Astrocyte of the spinal cord (primary cell): ENCODE measurements around the gene UMAD1.
A peak's percentile ranks its signal among the peaks of the same experiment; 100 is the strongest.

Experiments
- DNase-seq: peaks from one replicate; pipeline ENCODE4 v3.0.0; 2011; ENCODE audit warnings: low read depth, low spot score
- H3K4me3 ChIP-seq: 2 replicates; pipeline ENCODE4 v1.5.1; 2011; ENCODE audit warnings: low read depth, mild to moderate bottlenecking, low read length, moderate library complexity
- in situ Hi-C: cut with HindIII; loops from 2 replicates; pipeline ENCODE4 v1.10.0; 2017; ENCODE audit warnings: low sequenced_read_pairs
- TF ChIP-seq, protein P1 (sequence below): IDR thresholded peaks from 2 replicates; pipeline ENCODE4 v1.5.1; 2012; ENCODE audit warnings: low read depth, mild to moderate bottlenecking, low read length, inconsistent platforms

UMAD1 gene

DNA sequence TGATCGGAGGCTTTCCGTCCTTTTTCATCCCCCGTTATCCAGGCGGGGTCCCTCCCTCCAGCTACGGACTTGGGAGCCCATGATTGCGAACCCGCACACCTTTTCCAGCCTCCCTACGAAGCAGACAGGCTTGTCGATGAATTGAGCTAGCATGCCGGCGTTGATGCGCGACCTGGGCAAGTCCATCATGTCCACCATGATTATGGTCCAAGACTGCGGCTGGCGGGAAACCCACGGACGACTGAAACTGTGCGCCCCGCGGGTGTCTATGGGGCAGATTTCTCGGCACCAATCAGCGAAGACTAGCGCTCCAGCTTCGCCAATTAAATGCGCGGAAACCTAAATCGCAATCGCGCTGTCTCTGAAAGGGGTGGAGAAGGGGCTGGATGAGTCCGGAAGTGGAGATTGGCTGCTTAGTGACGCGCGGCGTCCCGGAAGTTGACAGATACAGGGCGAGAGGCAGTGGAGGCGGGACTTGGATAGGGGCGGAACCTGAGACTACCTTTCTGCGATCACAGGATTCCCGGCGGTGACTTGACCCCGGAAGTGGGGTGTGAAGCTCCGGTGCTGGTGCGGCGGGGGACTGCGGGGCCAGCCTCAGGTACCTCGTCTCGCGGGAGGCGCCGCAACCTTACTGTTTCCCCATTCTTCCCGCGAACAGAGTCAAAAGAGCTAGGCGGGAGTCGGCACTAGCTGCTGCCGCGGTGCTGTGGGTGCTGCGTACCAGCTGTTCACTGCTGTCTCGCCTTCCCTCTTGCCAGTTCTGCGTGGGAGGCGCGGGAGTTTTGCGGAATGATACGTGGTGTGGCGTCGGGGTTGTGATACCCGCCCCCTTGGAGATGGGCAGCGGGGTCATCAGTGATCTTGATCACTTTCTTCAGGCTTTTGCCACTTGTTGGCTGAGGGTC lies at the start of gene UMAD1:
Gene UMAD1 (plus strand): TSS at position 532 of the 908 bp plus-strand sequence. CDS start 32,620 bp downstream, outside the sequence.
- peak within 1 kb of the TSS; percentile 67 for H3K4me3 ChIP-seq
- DNase-seq = peak; percentile 99
- in situ Hi-C loops = no loop called here
- TF ChIP-seq, protein P1, sequence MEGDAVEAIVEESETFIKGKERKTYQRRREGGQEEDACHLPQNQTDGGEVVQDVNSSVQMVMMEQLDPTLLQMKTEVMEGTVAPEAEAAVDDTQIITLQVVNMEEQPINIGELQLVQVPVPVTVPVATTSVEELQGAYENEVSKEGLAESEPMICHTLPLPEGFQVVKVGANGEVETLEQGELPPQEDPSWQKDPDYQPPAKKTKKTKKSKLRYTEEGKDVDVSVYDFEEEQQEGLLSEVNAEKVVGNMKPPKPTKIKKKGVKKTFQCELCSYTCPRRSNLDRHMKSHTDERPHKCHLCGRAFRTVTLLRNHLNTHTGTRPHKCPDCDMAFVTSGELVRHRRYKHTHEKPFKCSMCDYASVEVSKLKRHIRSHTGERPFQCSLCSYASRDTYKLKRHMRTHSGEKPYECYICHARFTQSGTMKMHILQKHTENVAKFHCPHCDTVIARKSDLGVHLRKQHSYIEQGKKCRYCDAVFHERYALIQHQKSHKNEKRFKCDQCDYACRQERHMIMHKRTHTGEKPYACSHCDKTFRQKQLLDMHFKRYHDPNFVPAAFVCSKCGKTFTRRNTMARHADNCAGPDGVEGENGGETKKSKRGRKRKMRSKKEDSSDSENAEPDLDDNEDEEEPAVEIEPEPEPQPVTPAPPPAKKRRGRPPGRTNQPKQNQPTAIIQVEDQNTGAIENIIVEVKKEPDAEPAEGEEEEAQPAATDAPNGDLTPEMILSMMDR = no peak

DNA sequence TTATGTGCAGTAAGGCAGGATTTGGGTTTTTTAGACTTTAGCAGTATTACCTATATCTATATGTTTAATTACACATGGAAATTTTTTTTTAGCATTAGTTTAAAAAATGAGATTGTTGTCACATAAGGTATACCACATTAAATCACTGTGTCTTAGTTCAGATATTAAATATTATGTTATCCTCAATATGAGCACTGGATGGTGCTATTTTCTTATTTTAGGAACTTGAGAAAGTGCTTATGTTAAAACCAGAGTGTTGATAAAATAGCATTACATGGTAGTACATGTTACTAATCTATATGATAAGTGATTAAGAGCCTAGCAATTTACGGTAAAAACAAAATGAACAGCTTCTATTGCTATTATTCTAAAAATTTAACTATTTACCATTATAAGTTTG lies 45.1 kb upstream of the UMAD1 start:
- in situ Hi-C loops = no loop called here
- H3K4me3 ChIP-seq = no peak overlapping the region
- peak; percentile 35 for DNase-seq
- TF ChIP-seq, protein P1 = no peak

DNA sequence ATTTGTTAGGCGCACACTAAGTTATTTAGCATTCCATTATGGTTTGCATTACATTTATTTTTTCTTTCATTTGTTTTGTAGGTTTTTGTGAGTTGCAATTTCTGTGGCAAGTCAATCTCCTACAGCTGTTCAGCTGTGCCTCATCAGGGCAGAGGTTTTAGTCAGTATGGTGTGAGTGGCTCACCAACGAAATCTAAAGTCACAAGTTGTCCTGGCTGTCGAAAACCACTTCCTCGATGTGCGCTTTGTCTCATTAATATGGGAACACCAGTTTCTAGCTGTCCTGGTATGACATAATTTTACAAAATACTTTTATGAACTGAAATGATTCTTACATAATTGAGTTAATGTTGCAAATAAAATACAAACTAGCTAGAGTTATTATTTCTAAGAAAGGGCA lies 44.4 kb upstream of the UMAD1 start:
- H3K4me3 ChIP-seq = no peak overlapping the region
- DNase-seq = no peak
- TF ChIP-seq, protein P1 = no peak
- in situ Hi-C loops = no loop called here

DNA sequence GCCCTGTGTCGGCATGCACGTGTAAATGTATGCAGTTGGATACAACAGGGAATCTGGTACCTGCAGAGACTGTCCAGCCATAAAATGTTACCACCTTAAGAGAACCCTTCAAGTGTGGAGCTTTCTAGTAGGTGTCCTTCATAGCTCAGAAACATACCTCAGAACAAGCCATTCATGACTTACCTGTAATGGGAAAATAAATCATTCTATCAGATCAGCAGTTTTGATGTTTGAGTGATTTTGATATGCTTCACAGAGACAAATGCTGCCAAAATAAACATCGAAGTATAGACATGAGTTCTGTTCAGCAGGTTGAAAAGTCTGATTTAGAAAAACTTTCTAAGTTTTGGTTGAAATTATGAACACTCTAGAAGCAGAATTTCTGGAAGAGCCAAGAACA lies 33.5 kb upstream of the UMAD1 start:
- TF ChIP-seq, protein P1 = no peak
- DNase-seq = no peak
- in situ Hi-C loops = no loop called here
- no peak overlapping the region for H3K4me3 ChIP-seq

DNA sequence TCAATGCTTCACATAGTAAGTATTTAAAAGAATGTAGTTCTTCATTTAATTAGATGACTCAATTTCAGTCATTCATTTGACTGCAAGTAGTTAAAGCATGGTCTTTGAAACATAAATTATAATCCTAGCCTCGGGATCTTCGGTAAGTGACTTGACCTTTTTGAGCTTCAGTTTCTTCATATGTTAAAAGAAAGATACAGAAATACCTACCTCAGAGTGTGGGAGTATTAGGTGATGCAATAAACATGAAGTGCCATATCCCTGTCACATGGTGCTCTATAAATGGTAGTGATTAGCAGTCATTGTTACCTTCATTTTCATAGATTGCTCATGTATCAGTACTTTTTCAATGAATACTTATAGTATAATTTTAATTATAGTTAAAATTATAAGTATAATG lies 31.2 kb upstream of the UMAD1 start:
- no peak for DNase-seq
- TF ChIP-seq, protein P1 = no peak
- in situ Hi-C loops = no loop called here
- H3K4me3 ChIP-seq = no peak overlapping the region

DNA sequence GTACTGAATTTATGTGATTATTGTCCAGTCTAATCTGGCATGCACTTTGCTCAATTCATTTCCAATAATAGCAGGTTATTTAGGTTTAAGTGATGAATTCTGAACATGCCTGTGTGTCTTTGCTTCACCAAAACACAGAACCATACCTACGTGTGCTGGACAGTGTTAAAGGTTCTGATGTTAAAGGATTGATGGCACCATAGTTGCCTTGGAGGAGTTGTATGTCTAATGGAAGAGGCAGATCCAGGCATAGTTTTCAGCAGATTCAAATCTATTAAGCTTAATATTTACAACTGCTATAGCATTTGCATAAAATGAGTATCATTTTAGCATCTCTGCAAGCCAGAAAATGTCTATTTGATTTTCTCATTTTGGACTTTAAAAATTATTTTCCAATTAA lies 28.0 kb upstream of the UMAD1 start:
- H3K4me3 ChIP-seq = no peak overlapping the region
- DNase-seq = no peak
- TF ChIP-seq, protein P1 = no peak
- in situ Hi-C loops = no loop called here
